SIG-M5 treated with dmso at 0.1 percent for 504 hours (cell line): ENCODE data around the gene SKI.

Source experiments
- DNase-seq: peaks from one replicate; lab custom pipeline; 2025; ENCODE audit not compliant: unreplicated experiment; lab: John Stamatoyannopoulos, UW

The SKI gene

DNA sequence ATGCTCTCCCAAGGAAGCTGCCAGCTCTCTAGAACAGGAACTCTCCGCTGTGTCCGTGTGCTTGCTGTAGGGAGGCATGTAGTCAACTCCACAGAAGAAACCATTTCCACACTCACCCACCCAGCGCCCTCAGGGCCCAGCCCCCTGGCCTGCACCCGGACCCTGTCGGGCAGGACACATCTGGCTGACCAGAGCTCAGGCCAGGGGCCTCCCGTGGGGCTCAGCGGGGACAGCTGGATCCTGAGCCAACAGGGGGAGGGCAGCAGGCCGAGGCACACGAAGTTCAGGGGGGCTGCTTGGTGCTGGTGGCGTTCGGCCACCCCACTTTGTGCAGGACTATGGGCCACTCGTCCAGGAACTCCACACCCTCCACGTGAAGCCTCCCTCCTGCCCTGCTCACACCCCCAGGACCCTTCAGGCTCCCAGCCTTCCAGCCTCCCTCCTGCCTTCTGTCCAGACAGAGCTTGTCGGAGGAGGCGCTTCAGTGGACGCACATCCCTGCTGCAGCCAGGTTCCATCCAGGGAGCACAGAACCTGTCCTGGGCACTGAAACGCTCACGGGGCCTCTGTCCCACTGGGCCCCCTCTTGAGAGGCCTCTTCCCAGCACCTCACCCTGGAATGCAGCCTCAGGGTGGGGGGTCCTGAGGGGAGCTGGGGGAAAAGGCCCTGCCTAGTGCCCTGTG, 18.6 kb upstream of the SKI start:
- no peak for DNase-seq

GRCh38 chr1:2210084-2210653, 17.9 kb upstream of the SKI start:
- DNase-seq = no peak

DNA sequence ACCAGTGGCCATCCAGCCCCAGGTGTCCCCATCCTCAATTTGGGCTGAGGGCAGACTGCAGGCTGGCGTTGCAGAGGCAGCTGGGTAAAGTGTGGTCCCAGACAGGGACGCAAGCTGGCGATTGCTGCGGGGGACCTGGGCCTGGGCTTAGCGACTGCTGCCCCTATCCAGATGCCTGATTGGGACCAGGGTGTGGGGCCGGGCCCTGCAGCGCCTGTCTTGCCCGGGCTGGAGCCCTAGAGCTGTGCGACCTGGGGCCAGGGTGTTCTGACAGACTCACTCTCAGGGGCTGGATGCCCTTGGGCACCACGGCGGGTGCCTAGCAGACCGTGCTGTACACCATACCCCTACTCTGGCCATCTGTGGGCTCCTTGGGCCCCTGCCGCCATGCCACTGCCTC, 17.3 kb upstream of the SKI start:
- no peak for DNase-seq

- DNase-seq = no peak
Measured at GRCh38 chr1:2212274-2212531, 15.9 kb upstream of the SKI start.

DNA sequence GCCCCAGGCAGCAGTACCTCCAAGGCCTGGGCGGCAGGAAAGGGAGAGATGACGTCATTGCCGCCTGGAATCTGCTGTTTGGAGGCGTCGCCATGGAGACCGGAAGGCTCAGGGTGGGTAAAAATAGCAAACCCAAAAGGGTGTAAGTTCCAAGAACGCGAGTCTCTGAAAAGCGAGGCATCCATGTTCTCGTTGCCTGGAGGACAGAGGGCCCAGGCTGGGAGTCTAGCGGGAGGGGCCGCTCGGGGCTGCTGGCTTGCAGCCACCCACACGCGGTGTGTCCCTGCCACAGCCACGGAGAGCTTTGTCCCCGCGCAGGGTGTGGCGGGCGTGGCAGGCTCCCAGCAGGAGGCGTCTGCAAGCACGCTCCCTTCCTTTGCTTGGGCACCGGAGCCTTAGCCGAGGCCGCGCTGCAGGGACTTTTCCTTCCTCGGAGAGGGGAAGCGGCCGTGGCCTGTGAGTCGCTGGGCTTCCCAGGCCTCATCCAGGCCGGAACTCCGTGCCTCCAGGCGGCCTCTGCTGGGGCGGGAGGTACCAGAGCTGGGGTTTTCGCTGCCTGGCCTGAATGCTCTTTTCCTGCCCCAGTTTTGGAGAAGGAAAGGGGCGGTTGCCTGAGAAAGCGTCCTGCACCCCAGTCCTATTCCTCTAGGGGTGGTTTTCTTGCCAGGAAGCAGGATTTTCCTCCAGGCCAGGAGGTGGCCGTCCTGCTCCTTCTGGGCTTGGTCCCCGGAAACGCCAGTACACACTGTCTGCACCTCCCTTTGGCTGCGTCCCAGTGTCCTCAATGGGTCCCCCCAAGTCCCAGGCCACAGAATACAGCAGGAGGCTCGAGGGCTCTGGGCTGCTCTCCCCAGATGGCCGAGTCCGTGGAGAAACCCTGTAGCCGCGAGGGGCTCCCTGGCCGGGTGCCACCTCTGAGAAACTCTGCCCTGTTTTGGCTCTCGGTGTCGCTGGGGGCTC, 15.3 kb upstream of the SKI start:
- peak; percentile 47 for DNase-seq

DNA sequence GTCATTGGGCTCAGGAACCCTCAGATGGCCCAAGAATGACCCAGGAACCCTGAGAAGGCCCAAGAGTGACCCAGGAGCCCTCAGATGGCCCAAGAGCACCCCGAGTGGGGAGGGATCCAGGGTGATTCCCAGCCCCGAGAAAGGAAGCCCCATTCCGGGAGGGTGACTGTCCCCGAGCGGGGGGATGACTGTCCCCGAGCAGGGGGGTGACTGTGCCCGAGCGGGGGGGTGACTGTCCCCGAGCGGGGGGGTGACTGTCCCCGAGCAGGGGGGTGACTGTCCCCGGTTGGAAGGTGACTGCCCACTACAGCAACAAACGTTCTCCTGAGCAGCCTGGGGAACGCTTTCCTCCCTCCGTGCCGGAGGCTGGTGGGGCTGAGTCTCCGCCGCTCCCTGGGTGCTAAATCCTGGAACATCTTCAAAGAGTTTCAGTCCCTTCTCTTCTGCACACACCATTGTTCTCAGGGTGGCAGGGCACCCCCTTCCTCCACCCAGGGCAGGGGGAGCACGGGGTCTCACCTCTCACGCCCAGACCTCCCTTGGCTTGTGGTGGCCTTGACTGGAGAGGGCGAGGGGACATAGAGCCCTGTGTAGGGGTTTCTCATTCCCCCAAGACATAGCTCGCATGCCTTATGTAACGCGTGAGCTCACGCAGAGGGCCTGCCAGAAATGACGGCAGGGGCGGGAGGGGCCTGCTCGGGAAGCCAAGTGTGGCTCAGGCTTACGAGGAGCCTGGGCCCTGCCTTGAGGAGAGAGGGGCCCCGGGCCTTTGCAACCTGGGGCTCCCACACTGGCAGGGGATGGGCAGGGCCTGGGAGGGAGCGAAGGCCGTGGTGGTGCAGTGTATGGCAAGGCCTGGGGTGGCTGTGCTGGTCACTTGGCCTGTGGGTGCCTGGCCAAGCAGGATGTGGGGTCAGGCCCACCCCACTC, 14.3 kb upstream of the SKI start:
- no peak for DNase-seq

DNA sequence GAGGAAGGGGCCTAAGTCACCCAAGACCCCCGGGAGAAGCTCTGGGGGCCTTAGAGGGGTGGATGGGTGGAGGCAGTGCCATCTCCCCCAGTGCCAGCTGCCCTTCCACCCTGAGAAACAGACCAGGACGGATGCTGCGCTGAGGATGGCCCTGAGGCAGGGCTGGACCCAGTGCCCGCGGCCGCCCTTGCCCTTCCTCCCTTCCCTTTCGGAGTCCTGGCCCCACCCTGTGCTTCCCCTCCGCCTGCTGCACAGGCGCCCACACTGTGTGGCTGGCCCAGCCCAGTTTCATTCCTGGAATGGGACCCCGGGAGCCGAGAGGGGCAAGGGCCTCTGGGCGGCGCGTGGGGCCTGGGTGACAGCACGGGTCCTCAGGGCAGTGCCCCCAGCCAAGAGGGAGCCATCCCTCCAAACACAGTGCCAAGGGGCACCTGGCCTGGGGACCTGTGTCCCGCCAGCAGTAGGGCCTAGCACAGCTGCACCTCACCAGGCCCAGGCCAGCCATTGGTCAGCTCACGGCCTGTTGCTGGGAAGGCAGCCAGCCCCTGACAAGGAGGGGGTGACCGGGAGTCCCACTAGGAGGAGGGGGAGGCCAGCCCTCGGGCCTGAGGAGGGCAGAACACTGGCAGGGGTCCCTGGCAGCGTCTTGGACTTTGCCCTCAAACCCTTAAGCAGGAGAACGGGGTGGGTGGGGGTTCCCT, 13.4 kb upstream of the SKI start:
- no peak for DNase-seq

DNA sequence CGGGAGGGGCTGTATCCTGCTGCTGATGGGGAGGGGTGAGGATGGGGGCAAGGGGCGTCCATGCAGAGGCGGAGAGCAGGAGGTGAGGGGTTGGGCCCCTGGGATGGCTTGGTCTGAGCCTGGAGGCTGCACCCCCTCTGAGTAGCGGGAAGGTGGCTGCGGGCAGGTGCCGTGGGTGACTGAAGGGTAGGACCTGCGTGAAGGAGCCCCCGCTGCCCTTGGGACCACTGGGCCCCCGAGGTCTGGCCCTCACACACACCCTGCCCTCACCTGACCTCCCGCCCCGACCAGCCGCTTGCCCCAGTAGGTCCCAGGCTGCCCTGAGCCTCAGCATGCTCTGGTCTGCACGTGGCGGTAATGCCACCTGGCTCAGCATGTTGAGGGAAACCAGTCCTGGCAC, 12.8 kb upstream of the SKI start:
- DNase-seq = no peak

DNA sequence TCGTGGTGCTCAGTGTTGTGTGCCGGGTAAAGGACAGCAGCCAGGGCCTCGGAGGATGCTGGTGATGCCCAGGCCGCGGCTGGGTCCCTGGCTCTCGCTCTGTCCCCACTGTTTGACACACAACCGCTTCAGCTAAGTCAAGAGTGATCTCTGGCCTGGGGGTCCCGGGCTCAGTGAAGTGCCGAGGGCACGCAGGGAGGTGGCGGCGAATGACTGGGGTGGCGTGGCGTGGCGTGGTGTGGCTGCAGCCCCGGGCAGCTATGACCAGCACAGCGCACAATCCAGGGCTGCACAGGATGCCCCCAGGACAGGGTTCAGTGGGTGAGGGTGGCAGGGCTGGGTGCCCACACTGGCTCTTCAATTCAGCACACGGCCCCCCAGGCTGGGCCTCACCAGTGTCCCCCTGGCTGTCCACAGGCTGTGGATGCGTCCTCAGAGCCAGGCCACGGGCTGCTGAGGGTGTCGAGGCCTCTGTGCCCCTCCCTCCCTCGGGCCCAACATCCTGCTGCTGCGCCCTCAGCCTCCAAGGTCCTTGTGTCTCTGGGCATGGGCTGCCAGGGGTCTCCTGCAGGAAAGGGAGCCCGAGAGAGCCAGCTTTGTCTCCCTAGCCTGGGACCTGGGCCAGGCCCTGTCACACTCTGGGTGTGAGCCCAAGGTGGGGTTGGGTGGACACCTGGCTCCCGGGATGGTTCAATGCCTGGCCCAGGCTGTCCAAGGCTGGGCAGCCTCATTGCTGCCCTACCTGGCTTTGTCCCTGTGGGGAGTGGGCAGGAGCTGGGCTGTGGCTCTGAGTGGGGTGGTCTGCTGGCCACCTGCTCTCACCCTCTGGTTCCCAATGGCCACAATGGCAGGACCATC, 12.0 kb upstream of the SKI start:
- no peak for DNase-seq

GRCh38 chr1:2216767-2217058, 11.4 kb upstream of the SKI start:
- DNase-seq = no peak

DNA sequence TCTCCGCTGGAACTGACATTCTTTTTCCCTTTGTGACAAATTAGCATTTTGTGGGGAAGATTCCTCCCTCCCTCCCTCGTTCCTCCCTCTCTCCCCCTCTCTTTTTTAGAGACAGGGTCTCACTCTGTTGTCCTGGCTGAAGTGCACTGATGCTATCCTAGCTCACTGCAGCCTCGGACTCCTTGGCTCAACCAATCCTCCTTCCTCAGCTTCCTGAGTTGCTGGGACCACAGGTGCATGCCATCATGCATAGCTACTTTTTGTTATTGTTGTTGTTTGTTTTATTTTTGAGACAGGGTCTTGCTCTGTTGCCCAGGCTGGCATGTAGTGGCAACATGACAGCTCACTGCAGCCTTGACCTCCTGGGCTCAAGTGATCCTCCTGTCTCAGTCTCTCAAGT, 6.8 kb upstream of the SKI start:
- DNase-seq = no peak

GRCh38 chr1:2224170-2224584, 3.9 kb upstream of the SKI start:
- no peak for DNase-seq

GRCh38 chr1:2224631-2225428, 3.3 kb upstream of the SKI start:
- no peak for DNase-seq

- DNase-seq = no peak
Measured at GRCh38 chr1:2226525-2227345, 1.4 kb upstream of the SKI start.

GRCh38 chr1:2227346-2228156, 568 bp upstream of the SKI start:
- DNase-seq = peak; percentile 91

DNA sequence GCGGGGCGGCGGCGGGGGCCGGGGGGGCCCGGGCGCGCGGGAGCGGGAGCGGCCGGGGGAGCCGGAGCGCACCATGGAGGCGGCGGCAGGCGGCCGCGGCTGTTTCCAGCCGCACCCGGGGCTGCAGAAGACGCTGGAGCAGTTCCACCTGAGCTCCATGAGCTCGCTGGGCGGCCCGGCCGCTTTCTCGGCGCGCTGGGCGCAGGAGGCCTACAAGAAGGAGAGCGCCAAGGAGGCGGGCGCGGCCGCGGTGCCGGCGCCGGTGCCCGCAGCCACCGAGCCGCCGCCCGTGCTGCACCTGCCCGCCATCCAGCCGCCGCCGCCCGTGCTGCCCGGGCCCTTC, 546 bp downstream of the SKI start:
- no peak for DNase-seq

GRCh38 chr1:2229037-2229864, 1.1 kb downstream of the SKI start:
- DNase-seq = no peak
